Left cardiac atrium (tissue), 4 donors: ENCODE data around the gene GALK1. TPM values are rescaled to one million over a fixed set of nuclear protein-coding genes. Genes with fewer than 3 reads are reported as not detected.

Experiments
- ATAC-seq, 2 donors: fragments of 200-7000 bp; cut with Tn5 transposase; one replicate each; pipeline ENCODE4 v1.9.1; 2020; ENCODE audit warnings: mild to moderate bottlenecking in 2 of 2, moderate library complexity in 2 of 2
- DNase-seq: peaks from one replicate; pipeline ENCODE4 v3.0.0-alpha.2; 2020
- intact Hi-C, 2 donors: fragments of 100-400 bp; cut with DNase I; formaldehyde crosslinking; loops; one replicate each; pipeline versions ENCODE4 v1.14.1 to v1.15.1; 2022 to 2023
- total RNA-seq, 2 donors: library from RNA; stranded (reverse); fragmentation: NEBNext Ultra II Directional; extraction: Animal tissue kit (Norgen Biotek cat#: 25700); gene quantifications; one replicate each; pipeline ENCODE4 v1.2.1, GENCODE V29; 2021
- donor health status: DM: no; HTN: yes; CAD: no.
- donor health status: DM: no; HTN: yes; CAD: no; lungs with severe emphysema.
- donor health status: DM: yes; HTN: yes; CAD: no.
- donor health status: Dilated cardiomyopathy.

Gene GALK1
- total RNA-seq, 2 donors from 2014 or later = 22.0 to 22.9 TPM

DNA sequence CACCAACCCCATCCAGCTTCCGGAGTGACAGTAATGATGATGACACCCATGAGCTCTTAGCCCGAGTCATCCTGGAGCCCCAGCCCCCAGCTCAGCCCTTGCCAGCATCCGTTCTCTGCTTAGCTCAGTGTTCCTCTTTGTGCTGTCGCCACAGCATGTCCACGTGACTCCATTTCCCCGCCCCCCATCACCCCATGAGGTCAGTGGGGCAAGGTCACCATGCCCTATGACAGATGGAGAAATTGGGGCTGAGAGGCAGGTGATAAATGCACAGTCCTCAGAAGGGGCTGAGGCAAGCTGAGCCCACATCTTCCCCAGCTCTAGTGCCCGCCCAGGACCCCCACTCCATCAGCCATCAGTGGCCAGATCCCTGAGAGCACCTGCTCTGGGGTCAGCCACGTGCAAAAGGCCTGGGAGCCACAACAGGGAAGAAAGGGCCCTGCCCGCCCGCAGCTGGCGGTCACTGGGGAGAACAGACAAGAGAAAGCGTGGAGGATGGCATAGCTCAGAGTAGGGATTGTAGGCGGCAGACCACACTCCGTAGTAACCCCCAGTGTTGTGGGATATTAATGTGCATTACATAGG is 26.7 kb downstream of the GALK1 start:
- intact Hi-C loops = no loop called here
- no peak for DNase-seq
- ATAC-seq = peak; percentile 38 to 58

- DNase-seq = no peak
- intact Hi-C loops = no loop called here
- ATAC-seq = no peak
These were observed 27.6 kb downstream of the GALK1 start for GRCh38 chr17:75737133-75737962.

DNA sequence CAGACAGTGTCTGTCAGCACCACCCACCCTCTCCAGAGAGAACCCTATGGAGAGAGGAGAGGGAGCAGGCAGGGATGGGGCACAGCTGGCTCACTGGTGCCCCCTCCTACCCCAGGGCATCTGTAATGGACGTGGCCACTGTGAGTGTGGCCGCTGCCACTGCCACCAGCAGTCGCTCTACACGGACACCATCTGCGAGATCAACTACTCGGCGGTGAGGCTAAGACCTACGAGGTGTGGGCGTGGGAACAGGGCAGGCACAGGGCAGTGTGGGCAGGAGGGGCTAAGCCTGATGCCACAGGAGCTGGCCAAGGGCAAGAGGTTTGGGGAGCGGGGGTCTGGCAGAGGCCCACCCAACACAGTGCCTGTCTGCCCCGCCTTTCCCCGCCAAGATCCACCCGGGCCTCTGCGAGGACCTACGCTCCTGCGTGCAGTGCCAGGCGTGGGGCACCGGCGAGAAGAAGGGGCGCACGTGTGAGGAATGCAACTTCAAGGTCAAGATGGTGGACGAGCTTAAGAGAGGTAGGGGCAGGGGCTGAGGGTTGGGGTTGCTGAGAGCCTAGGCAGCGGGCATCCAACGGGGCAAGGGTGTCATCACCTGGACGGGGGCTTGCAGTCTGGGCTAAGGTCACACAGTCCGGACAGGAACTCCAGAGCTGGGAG is 28.7 kb downstream of the GALK1 start:
- no peak for ATAC-seq
- no peak for DNase-seq
- intact Hi-C loops = no loop called here

- DNase-seq = no peak
- intact Hi-C loops = no loop called here
- ATAC-seq = no peak
These were observed 30.2 kb downstream of the GALK1 start for GRCh38 chr17:75734674-75735294.

DNA sequence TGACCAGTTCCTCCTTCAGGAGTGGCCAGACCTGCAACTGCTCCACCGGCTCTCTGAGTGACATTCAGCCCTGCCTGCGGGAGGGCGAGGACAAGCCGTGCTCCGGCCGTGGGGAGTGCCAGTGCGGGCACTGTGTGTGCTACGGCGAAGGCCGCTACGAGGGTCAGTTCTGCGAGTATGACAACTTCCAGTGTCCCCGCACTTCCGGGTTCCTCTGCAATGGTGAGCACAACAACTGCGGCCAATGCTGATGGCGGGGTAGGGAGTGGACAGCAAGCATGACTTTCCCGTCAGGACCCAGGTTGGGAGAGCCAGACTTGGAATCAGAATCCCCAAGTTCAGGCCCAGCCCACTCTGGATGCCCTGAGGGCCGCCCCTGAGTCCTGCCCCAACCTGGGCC is 31.5 kb downstream of the GALK1 start:
- intact Hi-C loops = no loop called here

DNA sequence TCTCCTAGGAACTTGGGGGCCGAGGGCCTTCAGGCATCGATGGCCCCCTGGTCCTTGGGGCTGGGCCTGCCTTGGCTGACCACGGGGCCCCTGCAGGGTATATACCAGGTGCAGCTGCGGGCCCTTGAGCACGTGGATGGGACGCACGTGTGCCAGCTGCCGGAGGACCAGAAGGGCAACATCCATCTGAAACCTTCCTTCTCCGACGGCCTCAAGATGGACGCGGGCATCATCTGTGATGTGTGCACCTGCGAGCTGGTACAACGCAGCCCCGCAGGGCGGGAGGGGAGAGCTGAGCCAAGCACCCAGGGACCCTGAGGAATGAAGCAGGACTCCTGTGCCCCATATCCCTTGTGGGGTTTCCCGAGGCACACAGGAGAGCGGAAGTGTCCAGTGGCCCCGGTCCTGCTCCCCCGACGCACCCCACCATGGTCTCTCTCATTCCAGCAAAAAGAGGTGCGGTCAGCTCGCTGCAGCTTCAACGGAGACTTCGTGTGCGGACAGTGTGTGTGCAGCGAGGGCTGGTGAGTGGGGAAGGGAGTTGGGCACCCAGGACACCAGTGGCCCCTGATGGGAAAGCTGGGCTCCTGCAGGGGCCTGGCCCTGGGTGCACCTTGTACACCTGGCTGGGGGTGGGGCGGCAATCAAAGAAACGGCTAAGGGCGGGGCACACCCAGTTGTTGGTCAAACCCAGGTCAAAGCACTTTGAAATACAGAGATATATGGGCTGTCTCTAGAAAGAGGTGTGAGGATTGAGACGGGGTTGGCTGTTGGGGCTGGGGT is 33.1 kb downstream of the GALK1 start:
- intact Hi-C loops = no loop called here
- DNase-seq = no peak
- ATAC-seq = no peak

More for the DNA sequence above, 31.5 kb downstream of the GALK1 start:
- ATAC-seq = no peak
- no peak for DNase-seq

- DNase-seq (no peak), ATAC-seq (no peak)
- intact Hi-C loops = no loop called here
These were observed 33.8 kb downstream of the GALK1 start for GRCh38 chr17:75731086-75731715.

DNA sequence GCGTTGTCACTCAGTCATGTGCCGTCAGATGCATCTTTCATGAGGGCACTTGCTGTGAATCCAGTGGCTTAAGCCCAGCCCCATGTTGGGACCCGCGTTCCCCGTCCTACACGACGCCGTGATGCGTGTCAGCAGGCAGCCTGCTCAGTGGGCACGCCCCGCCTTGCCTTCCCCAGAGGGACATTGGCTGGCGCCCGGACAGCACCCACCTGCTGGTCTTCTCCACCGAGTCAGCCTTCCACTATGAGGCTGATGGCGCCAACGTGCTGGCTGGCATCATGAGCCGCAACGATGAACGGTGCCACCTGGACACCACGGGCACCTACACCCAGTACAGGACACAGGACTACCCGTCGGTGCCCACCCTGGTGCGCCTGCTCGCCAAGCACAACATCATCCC is 34.9 kb downstream of the GALK1 start:
- intact Hi-C loops = no loop called here
- no peak for DNase-seq
- ATAC-seq = no peak

- ATAC-seq = no peak
- no peak for DNase-seq
- intact Hi-C loops = no loop called here
These were observed 35.6 kb downstream of the GALK1 start for GRCh38 chr17:75729351-75729750.

- no peak for ATAC-seq
- intact Hi-C loops = no loop called here
- no peak for DNase-seq
These were observed 37.6 kb downstream of the GALK1 start for GRCh38 chr17:75727391-75727790.

- no peak for ATAC-seq
- intact Hi-C loops = no loop called here
- no peak for DNase-seq
These were observed 39.5 kb downstream of the GALK1 start for GRCh38 chr17:75725504-75725903.

DNA sequence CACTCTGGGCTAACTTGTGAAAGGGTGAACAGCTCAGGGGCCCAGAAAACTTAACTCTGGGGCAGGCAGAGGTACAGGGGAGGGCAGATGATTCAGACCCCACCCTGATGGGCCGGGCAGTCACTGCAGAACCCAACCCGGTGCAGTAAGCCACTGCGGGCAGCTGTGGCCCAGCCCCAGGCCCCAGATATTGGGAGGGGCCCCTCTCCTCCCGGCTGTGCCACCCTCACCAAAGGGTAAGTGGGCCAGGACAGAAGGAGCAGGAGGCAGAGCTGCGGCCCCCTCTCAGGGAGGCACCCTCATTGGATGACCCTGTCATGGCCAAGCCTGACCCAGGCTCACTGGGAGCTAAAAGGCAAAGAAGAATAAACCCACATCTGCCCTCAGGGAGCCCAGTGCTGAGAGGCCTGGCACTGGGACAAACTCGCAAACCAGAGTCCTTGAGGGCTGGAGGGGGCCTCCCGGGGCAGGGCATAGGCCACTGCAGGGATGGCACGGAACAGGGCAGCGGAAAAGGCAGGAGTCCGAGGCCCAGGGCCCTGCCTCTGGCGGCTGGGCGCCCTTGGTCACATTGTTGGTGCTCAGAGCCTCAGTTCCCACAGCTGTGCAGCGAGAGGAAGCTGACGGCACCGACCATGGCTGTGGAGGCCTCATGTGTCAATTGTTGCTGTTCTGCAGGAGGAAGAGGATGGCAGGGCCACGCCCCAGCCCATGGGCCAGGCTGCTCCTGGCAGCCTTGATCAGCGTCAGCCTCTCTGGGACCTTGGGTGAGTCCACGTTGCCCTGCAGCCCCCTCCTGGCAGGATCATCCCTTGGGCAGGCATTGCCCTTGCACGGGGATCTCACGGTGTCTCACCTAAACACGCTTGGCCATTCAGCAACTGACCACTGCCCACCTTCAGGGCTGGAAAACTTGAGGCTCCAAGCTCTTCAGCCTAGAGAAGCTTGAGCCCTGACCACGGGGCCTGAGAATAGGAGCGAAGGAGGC is 40.7 kb downstream of the GALK1 start:
- no peak for DNase-seq
- no peak for ATAC-seq
- intact Hi-C loops = no loop called here

DNA sequence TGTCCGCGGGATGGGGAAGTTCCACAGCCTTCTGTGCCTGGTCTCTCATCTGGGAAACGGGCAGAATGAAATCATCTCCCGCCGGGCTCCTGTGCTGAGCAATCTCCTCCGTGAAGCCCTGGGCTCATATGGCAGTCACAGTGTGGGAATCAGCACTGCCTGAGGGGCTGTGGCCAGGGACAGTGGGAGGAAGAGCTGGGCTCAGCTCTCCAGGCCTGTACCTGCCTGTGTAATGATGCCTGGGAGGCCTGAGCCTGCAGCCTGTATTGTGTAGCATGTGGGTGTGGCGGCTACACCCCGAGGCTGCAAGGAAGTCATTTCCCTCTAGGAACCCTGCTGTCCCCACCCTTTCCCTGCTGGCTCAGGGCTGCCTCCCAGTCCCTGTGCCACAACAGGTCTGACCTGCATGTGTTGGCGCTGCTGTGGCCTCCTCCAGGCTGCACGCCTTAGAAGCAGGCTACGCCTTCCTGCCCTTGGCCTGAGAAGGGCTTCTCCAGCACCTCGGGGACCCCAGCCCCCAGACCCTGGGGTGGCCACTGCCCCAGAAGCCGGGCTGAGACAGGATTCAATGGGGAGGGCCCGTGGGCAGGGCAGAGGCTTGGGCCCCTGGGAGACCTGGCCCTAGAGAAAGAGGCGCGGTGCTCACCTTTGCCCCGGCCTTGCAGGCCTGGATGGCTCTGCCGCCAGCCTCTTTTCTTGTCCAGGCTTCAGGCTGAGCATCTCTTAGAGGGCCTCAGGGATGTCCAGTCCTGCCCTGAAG is 41.6 kb downstream of the GALK1 start:
- ATAC-seq (peak in 1 of 2 donors; percentile 10), DNase-seq (no peak)
- intact Hi-C loops = no loop called here

DNA sequence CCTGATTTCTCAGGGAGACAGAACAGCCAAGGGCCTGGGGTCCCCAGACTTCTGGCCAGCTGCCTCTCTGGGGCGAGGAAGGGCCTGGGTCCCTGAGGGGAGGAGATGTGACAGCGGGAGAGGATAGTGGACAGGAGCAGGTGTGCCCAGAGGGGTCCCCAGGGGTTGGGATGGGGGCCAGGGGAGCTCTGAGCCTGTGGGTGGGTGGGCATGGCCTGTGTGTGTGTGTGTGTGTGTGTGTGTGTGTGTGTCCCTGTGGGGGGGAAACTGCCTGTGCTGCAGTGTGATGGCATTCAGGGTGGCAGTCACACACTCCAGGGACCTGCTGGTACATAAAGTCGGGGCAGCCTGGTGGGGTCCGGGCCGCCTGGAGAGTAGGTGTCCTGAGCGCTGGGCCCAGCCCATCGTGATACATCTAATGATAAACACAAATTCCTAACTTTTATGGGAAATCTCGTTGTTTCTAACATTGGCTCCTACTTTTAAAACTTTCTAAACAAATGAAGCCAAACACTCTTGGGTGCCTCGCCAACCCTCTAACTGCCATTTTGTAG is 42.4 kb downstream of the GALK1 start:
- no peak for DNase-seq
- no peak for ATAC-seq
- intact Hi-C loops = no loop called here

- DNase-seq = no peak
- intact Hi-C loops = no loop called here
- peak in 1 of 2 donors; percentile 32 for ATAC-seq
These were observed 42.9 kb downstream of the GALK1 start for GRCh38 chr17:75722076-75722475.

DNA sequence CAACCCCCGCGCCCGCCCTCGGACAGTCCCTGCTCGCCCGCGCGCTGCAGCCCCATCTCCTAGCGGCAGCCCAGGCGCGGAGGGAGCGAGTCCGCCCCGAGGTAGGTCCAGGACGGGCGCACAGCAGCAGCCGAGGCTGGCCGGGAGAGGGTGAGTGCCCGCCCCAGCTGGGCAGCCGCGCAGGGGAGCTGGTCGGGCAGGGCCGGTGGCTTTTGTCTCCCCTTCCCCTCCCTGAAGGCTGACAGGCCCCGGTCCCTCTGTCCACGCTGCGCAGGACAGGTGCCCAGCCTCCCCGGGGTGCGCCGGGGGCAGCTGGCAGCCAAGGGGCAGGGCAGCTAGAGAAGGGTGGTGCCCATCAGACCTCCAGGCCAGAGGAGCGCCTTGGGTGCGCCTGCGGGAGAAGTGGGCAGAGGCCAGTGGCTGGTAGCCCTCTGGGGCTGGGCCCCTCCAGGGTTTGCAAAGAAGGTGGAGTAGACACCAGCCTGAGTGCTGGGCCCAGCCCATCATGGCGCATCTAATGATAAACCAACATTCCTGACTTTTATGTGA is 43.5 kb downstream of the GALK1 start:
- ATAC-seq = peak; percentile 8 to 51
- intact Hi-C loops = no loop called here
- DNase-seq = no peak
